GM12873 (cell line): ENCODE results near the gene FAM47E.

Source experiments
- TF ChIP-seq, protein P1 (sequence below): IDR thresholded peaks from 2 replicates; pipeline ENCODE4 v1.5.1; 2012; ENCODE audit warnings: low read depth, mild to moderate bottlenecking, moderate library complexity, low read length, control low read depth; ENCODE audit not compliant: insufficient read depth; ENCODE audit errors: missing control alignments

The FAM47E gene

DNA sequence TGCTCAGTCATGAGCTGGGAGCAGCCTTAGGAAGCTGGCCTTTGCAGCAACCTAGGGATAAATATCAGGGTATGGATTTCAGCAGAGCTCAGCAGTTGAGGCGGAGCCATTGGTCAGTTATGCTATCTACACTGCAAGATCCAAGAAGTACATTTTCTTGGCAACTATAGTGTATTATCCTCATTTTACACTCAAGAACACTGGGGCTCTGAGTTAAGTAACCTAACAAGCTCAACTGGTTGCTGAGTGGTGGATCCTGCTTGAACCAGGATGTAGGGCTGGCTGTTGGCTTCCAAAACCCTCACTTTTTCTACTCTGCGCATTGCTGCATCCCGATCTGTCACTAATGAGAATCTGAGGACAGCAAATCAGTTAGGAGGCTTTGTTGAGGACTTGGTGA is 36.4 kb upstream of the FAM47E start:
- TF ChIP-seq, protein P1, sequence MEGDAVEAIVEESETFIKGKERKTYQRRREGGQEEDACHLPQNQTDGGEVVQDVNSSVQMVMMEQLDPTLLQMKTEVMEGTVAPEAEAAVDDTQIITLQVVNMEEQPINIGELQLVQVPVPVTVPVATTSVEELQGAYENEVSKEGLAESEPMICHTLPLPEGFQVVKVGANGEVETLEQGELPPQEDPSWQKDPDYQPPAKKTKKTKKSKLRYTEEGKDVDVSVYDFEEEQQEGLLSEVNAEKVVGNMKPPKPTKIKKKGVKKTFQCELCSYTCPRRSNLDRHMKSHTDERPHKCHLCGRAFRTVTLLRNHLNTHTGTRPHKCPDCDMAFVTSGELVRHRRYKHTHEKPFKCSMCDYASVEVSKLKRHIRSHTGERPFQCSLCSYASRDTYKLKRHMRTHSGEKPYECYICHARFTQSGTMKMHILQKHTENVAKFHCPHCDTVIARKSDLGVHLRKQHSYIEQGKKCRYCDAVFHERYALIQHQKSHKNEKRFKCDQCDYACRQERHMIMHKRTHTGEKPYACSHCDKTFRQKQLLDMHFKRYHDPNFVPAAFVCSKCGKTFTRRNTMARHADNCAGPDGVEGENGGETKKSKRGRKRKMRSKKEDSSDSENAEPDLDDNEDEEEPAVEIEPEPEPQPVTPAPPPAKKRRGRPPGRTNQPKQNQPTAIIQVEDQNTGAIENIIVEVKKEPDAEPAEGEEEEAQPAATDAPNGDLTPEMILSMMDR: no peak

DNA sequence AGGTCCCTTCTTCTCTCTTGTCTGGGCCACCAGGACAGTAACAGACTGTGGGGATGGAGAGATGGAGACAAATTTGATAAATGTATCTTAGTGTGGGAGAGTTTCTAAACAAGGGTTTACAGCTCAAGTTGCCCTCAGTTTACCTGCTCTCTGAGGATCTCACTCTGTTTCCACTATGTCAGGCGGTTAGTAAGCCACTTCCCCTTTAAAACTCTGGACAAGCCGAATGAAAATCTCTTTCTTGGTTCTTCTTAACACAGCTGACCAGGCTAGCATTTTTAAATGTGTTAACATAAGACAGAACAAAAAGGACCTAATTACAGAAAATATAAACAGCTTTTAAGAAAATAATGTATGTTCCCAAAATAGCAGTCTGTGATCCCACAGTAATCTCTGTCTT is 35.0 kb upstream of the FAM47E start:
- TF ChIP-seq, protein P1: no peak

DNA sequence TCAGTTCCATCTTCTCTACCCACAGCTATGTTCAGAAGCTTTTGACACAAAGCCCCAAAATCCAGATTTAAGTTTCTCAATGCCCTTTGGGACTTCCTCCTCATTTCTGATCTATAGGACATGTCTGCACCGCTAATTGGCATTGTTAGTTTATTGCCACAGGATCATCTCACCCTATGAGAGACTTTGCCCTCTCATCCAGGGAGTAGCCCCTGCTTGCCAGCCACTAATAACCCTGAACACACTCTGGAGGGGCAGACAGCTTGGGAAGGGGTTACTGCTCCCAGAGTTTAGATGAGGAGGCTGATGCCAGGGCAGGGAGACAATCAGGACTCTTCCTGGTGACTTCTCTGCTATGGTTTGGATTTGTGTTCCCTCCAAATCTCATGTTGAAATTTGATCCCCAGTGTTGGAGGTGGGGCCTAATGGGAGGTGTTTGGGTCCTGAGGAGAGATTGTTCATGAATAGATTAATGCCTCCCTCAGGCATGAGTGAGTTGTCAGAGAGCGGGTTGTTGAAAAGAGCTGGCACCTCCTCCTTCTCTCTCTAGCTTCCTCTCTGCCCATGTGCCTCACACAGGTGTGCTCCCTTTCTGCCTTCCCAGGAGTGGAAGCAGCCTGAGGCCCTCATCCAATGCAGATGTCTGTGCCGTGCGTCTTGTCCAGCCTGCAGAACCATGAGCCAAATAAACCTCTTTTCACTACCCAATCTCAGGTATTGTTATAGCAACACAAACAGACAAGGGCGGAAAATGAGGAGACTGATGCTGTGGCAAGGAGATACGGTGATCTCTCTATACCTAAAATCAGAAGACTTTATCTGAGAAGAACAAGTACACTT is 34.3 kb upstream of the FAM47E start:
- TF ChIP-seq, protein P1: no peak

DNA sequence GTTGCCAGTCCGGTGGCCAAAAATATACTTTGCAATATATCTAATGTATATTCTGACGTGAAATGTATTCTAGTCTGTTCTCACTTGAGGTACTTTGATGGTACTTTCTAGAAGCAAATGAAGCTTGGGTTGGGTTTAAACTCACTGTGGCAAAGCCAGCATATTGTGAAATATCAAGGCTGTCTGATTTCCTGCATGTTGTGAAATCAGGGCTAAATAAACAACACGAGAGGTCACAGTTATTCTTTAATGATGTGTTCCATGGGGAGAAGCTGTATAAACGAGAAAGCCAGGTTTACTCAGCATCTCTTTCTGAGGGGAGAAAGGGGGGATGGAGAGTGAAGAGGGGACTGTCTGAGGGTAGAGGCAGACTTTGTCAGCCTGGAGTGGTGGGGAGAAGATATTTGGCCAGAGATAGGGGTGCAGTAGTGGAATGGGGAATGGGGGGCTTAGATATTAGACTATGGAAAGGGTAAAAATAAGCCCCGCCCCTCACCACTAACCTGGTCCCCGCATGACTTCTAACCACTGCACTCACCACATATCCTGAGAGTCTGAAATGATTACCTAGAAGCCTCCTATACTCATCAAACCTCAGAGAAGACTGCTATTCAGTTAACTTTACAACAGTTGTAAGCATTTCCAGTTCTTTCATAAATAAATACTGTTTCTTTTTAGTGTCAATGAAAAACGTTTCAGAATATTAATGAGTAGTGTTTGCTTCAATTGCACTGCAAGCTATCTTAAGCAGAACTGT is 32.0 kb upstream of the FAM47E start:
- TF ChIP-seq, protein P1: no peak

DNA sequence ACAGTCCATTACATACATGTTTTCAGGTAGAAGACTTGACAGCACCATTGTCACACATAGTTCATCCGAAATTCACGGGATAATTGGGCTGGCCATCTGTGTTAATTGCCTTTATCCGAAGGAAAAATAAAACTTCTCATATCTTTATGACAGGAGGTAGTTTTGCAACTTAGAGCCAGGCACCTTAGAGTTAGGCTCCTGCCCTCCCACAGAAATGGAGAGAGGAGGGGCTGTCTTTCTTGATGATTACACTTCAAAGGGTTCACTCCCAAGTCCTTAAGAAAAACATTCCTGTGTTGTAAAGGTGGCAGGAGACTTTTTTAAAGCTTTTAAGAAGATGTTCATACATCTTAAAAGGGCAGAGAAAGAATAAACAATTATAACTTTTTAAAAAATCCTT is 27.4 kb upstream of the FAM47E start:
- TF ChIP-seq, protein P1: no peak

DNA sequence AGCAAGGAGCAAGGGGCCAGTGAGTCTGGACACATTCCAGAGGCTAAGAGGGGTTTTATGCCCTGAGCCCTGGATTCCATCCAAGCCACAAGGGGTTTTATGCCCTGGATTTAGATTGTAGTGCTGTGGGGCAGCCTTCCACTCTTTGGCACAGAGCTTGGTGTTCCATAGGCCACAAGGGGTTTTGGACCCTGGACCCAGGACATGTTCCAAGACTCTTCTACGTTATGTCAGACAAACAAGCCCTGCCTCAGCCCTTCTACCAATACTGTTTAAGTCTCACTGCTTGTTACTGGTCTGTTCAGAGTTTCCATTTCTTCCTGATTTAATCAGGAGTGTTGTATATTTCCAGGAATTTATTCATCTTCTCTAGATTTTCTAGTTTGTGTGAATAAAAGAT is 25.1 kb upstream of the FAM47E start:
- TF ChIP-seq, protein P1: no peak

DNA sequence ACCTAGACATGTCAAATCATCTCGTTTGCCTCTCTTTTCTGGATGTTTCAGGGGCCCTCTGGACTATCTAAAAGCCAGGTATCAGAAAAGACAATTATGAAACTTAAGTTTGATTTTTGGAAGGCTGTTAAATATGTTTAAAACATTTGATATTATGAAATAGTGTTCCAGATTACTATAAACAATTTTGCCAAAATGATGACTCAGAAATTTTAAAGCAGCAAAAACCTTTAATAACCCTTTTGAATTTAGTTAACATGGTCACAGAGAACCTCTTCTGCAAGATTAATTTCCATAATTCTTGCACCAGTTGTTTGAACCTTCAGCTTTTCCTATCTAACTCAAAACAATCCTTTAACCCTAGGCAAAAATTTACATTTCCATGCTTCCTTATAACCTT is 18.8 kb upstream of the FAM47E start:
- TF ChIP-seq, protein P1: no peak
